Measurements from ENCODE around the gene CARS2.

CARS2 gene

DNA sequence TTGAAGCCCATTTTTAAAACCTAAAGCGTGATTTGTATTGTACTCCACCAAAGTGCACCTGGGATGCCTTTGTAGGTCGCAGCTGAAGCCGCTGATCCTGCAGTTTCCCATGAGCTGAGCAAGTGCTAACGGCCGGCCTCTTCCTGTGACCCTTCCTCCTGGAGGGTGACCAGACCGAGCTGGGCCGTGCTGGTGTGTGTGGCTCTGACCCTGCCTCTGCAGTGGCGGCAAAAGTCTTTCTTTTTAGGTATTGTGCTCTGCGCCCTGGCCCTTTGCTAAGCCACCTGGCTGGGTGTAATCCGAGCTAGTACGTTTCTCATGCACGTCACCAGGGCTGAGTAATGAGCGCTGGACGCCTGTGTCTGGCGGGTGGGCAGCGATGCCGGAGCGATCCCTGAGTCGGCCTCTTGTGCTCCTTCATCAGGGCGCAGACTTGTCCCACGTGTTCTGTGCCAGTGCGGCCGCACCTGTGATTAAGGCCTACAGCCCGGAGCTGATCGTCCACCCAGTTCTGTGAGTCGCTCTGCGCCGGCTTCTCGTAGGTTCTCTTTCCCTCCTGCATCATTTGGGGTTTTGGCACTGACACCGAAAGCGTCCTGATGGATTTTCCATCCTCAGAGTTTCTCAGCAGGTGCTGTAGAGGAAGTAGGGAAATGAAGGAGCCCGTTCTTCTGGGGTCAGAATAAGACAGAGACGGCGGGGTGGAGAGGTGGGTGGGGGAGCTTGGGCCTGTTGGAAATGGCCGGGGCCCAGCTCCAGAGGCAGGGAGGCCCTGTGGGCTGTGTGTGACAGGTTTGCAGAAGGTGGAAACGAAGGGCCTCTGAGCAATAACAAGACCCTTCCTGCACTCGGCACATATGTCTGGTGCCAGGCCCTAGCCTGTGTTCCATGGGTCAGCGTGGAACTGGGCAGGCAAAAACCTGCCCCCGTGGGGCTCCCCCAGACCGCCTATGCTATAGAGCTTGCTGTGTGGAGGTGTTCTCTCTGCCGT lies 80.9 kb downstream of the CARS2 start:
- Histone ChIP-seq H2AFZ (no peak overlapping the region), H3K27me3 (ENCODE audit: control insufficient read depth, insufficient read depth, low read length) (no peaks in the 10 kb centered on the region), H3K4me3 (ENCODE audit: low read depth, low read length) (no peak overlapping the region), H3K36me3 (ENCODE audit: control insufficient read depth, insufficient read depth, low read length) (no peaks in the 10 kb centered on the region), H3K9ac (no peak overlapping the region), H3K79me2 (peaks cover 44% of the 10 kb centered on the region), H3K4me1 (no peaks in the 10 kb centered on the region), H3K4me2 (ENCODE audit: low read length) (no peak overlapping the region), H3K27ac (no peak overlapping the region), H3K9me3 (ENCODE audit: control insufficient read depth, low read length) (no peaks in the 10 kb centered on the region)
- TF ChIP-seq, protein P1, sequence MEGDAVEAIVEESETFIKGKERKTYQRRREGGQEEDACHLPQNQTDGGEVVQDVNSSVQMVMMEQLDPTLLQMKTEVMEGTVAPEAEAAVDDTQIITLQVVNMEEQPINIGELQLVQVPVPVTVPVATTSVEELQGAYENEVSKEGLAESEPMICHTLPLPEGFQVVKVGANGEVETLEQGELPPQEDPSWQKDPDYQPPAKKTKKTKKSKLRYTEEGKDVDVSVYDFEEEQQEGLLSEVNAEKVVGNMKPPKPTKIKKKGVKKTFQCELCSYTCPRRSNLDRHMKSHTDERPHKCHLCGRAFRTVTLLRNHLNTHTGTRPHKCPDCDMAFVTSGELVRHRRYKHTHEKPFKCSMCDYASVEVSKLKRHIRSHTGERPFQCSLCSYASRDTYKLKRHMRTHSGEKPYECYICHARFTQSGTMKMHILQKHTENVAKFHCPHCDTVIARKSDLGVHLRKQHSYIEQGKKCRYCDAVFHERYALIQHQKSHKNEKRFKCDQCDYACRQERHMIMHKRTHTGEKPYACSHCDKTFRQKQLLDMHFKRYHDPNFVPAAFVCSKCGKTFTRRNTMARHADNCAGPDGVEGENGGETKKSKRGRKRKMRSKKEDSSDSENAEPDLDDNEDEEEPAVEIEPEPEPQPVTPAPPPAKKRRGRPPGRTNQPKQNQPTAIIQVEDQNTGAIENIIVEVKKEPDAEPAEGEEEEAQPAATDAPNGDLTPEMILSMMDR (IDR thresholded peaks at IDR 0.05) = no peak

DNA sequence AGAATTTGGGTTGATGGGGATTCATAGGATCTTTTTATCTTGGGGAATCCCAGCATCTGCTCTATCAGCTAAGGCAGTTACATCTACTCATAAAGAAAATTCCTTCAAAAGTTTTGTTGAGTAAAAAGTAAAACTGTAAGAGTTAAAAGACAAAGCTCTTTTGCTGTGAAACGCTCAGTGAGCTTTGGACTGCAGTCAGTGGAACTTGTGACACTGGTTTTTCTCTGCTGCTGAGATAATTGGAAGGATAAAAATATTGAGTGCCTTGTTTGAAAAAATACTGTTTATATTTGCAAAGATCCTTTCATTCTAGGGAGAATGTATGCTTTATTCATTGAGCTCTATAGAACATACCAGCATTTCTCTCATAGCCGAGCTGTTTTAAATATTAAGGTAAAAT lies 85.3 kb downstream of the CARS2 start:
- no peak overlapping the region for H3K27ac ChIP-seq
- no peak overlapping the region for H3K9ac ChIP-seq
- H3K79me2 ChIP-seq = peaks cover 51% of the 10 kb centered on the region
- H3K27me3 ChIP-seq (ENCODE audit: control insufficient read depth, insufficient read depth, low read length) = no peaks in the 10 kb centered on the region
- H3K4me2 ChIP-seq (ENCODE audit: low read length) = no peak overlapping the region
- no peak overlapping the region for H3K4me3 ChIP-seq (ENCODE audit: low read depth, low read length)
- no peaks in the 10 kb centered on the region for H3K36me3 ChIP-seq (ENCODE audit: control insufficient read depth, insufficient read depth, low read length)
- no peaks in the 10 kb centered on the region for H3K9me3 ChIP-seq (ENCODE audit: control insufficient read depth, low read length)
- TF ChIP-seq, protein P1 (IDR thresholded peaks at IDR 0.05) = no peak
- peaks cover 14% of the 10 kb centered on the region for H3K4me1 ChIP-seq
- H2AFZ ChIP-seq = no peak overlapping the region

DNA sequence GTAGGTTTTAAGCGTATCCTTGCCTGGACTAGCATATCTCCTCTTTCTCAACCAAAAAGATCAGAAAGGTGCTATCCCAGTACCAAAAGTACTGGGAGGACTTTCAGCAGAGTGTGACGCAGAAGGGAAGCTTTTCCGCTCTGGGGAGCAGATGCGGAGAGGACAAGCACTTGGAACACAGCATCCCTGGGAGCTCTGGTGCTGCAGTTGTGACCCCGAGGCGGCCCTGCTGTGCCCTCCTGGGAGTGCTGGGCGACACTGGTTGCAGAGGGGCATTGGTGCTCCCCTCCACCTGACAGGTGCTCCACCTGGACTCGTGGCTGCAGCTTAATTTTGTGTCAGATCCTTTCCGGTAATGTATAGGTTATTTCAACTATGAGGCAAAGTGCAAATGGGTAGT lies 87.1 kb downstream of the CARS2 start:
- H3K4me1 ChIP-seq = peaks cover 14% of the 10 kb centered on the region
- no peak overlapping the region for H3K4me2 ChIP-seq (ENCODE audit: low read length)
- no peak overlapping the region for H2AFZ ChIP-seq
- TF ChIP-seq, protein P1 (IDR thresholded peaks at IDR 0.05) = no peak
- H3K27me3 ChIP-seq (ENCODE audit: control insufficient read depth, insufficient read depth, low read length) = no peaks in the 10 kb centered on the region
- H3K36me3 ChIP-seq (ENCODE audit: control insufficient read depth, insufficient read depth, low read length) = no peaks in the 10 kb centered on the region
- peaks cover 35% of the 10 kb centered on the region for H3K79me2 ChIP-seq
- no peaks in the 10 kb centered on the region for H3K9me3 ChIP-seq (ENCODE audit: control insufficient read depth, low read length)
- no peak overlapping the region for H3K27ac ChIP-seq
- H3K9ac ChIP-seq = no peak overlapping the region
- H3K4me3 ChIP-seq (ENCODE audit: low read depth, low read length) = no peak overlapping the region

DNA sequence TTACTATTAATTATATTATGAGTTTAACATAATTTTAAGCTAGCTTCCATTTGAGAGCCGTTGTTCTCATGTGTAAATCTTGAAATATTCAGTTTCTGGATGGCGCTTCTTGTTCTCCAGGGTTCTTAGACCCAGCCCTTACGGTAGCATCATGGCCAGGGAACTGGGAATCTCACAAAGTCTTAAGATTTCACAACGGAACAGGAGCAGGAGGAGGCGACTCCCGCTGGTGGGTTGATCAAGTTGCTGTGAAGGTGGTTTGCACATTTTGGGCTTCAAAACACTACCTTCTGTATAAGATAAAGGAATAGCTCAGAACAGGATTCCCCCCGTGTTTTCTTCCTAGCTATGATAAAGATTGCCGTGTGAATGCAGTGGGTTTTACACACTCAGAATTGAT lies 87.7 kb downstream of the CARS2 start:
- no peak overlapping the region for H2AFZ ChIP-seq
- no peaks in the 10 kb centered on the region for H3K27me3 ChIP-seq (ENCODE audit: control insufficient read depth, insufficient read depth, low read length)
- H3K27ac ChIP-seq = no peak overlapping the region
- H3K4me2 ChIP-seq (ENCODE audit: low read length) = no peak overlapping the region
- TF ChIP-seq, protein P1 (IDR thresholded peaks at IDR 0.05) = no peak
- no peaks in the 10 kb centered on the region for H3K36me3 ChIP-seq (ENCODE audit: control insufficient read depth, insufficient read depth, low read length)
- no peak overlapping the region for H3K9ac ChIP-seq
- peaks cover 14% of the 10 kb centered on the region for H3K4me1 ChIP-seq
- no peak overlapping the region for H3K4me3 ChIP-seq (ENCODE audit: low read depth, low read length)
- peaks cover 34% of the 10 kb centered on the region for H3K79me2 ChIP-seq
- H3K9me3 ChIP-seq (ENCODE audit: control insufficient read depth, low read length) = no peaks in the 10 kb centered on the region
